K562 treated with DMSO at 1 percent for 24 hours (cell line): Measurements from ENCODE around the gene PSPH. TPM values are rescaled to one million over a fixed set of nuclear protein-coding genes. Genes with fewer than 3 reads are reported as not detected.

ENCODE experiments used
- total RNA-seq: library from RNA; unstranded; fragments of 300-600 nt; gene quantifications from 2 replicates; pipeline ENCODE4 v1.2.3, GENCODE V29; 2022; ENCODE audit warnings: low read depth; ENCODE audit not compliant: insufficient read depth

Gene PSPH
- total RNA-seq, result 36.6 and 37.2 TPM in 2 replicates

DNA sequence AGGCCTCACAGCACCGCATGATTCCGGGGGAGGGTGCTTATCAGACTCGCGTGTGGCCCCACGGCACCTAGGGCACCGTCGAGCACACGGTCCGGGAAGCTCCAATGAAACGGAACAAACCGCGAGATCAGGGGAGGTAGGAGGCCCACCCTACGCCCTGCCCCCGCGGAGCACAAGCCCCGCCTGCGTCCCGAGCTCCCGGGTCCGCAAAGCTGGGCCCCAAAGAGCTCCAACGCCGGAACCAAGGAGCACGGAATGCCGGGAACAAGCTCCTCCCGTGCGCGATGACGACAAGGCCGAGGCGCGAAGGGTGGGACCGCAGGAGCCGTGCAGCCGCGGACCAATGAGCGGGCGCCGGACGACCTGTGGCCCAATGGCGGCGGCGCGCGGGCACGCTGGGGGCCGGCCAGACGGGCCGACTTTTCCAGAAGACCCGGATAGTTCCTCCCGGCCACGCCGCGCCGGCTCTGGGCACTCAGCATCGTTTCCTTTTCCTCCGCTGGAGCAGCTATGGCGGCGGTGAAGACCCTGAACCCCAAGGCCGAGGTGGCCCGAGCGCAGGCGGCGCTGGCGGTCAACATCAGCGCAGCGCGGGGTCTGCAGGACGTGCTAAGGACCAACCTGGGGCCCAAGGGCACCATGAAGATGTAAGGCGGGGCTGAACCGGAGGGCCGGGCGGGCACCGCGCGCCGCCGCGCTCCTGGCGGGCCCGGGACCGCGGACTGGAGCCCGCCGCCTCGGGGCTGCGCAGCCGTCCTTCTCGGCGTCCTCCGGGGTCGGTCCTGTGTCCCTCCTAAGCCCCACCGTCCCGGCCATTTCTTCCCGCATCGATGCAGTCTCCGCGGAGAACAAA lies at the start of gene PSPH, which contains the start of gene CCT6A:
Gene PSPH, minus strand, starts transcription at position 106 of the 853 bp plus-strand sequence. CDS start 30,232 bp downstream, outside the sequence.
Gene CCT6A, plus strand, starts transcription at position 427 of the 853 bp plus-strand sequence. Its CDS starts 84 bp downstream, at position 511.

DNA sequence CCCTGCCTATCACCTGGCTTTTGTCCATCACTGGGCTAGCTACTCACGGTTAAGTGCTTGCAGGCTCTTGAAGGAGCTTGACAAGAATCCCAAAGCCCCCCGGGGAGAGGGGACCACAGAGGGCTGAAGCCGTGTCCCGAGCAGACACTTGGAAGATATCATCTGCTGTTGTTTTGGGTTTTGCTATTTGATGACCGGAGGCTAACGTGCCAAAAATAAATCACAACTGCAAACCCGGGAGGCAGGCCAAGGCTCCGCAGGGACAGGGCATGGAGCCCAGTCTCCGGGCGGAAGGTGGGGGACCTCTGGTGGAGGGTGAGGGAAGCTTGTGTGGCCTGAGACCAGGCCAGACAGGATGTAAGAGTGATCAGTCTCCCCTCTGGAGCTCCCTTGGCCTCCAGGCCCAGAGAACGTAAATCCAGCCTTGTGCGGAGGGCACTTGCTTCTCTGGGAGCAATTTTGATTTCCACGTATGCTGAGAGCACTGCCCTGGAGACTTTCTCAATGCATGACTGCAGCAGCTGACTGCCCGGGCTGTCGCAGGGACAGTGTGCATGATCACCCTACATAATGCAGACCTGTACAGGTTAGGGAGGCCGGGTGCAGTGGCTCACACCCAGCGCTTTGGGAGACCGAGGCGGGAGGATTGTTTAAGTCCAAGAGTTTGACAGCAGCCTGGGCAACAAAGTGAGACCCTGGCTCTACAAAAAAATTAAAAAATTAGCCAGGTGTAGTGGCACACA lies 41.7 kb upstream of the PSPH start, which contains the start of gene PHKG1:
Gene PHKG1, minus strand, starts transcription at position 164 of the 743 bp plus-strand sequence. CDS start 4,011 bp downstream, outside the sequence.

DNA sequence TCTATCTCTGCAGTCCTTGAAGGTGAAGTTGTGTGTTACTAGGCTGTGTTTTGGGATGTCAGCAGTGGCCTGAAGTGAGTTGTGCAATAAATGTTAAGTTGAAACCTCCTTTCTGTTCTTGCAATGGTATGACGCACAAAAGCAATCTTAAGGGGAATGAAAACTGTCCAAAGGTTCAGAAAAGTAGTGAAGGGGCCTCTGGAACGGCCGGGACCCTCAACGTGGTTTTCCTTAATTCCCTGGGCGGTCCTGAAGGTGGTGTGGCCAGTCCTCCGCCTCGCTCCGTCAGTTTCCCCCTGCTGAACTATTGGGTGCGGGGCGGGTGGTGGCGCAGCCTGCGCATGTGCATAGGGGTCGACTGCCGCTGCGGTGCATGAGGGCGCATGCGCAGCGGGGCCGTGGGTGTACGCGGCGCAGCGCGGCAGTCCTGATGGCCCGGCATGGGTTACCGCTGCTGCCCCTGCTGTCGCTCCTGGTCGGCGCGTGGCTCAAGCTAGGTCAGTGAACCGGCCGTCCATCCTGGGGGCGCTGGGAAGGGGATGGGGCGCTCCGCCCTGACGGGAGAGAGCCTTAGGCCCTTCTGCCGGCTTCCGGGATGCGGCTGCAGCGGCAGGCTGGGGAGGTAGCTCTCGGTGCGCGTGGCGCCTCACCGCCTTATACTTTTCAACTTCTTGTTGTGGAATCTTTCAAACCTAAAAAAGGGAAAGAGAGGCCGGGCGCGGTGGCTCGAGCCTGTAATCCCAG lies 12.8 kb upstream of the PSPH start, which contains the start of gene SUMF2:
Gene SUMF2, plus strand, starts transcription at position 405 of the 744 bp plus-strand sequence. Its CDS starts 26 bp downstream, at position 431.

DNA sequence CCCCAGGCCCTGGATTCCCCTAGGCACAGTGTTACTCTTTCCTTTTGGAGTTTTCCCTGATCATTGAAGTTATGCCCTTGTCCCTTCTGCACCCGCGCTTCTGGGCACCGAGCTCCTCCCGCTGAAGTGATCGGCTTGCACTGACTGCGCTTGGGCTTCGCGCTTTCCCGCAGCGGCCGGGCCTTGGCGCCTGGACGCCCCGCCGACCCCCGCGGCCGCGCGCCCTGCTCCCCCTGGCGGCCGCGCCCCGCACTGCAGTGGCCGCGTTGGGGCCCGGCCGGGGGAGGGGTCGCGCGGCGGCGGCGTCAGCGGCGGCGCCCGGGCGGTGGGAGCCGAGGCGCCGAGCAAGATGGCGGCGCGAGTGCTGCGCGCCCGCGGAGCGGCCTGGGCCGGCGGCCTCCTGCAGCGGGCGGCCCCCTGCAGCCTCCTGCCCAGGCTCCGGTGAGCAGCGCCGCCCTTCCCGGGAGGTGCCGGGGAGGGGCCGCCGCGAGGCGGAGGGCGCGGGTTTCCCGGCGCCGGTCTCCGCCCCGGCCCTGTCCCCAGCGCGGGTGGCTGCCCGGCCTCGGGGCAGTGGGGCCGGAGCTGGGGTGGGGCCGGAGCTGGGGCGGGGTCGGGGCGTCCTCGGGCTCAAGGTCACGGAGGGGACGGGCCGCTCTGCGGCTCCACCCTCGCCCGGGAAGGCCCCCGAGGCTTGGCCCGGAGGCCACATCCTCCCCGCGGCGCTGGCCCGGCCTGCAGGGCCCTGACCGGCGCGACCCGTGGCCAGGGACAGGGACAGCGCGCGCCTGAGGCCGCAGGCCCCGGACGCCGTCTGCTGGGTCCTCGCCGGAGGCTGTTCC lies 86.8 kb downstream of the PSPH start, which contains the start of gene NIPSNAP2:
Gene NIPSNAP2, plus strand, starts transcription at position 325 of the 839 bp plus-strand sequence. Its CDS starts 25 bp downstream, at position 350.

Other genes starting within 250 kb of the PSPH start
- 0.06 and 0.21 TPM in 2 replicates for gene SEPTIN14, start 188.7 kb downstream of the PSPH start, total RNA-seq
- gene ZNF713, start 164.0 kb downstream of the PSPH start, total RNA-seq, result 1.0 and 1.7 TPM in 2 replicates
- 4.8 and 5.7 TPM in 2 replicates for gene MRPS17, start 99.6 kb downstream of the PSPH start, total RNA-seq
- 32.6 and 37.6 TPM in 2 replicates for gene NIPSNAP2, start 86.9 kb downstream of the PSPH start, total RNA-seq
- 113 and 131 TPM in 2 replicates for gene CCT6A, start 321 bp upstream of the PSPH start, total RNA-seq
- gene SUMF2, start 12.8 kb upstream of the PSPH start, total RNA-seq, result 81.8 and 84.3 TPM in 2 replicates
- gene PHKG1, start 41.5 kb upstream of the PSPH start, total RNA-seq, result 1.7 and 2.3 TPM in 2 replicates
- 890 and 981 TPM in 2 replicates for gene CHCHD2, start 55.0 kb upstream of the PSPH start, total RNA-seq
- not detected in 2 replicates for gene NUPR2, start 65.0 kb upstream of the PSPH start, total RNA-seq